Activated CD8-positive, alpha-beta memory T cell treated with anti-CD3 and anti-CD28 coated beads for 4 hours (primary cell): ENCODE results near the gene PTTG1.
A peak's percentile ranks its signal among the peaks of the same experiment; 100 is the strongest.

Experiments used
- DNase-seq, 2 donors: peaks; one replicate each; pipeline ENCODE4 v3.0.0-alpha.2; 2020; ENCODE audit warnings: low read depth in 2 of 2

Gene PTTG1

GRCh38 chr5:160453751-160454150 lies 32.1 kb downstream of the PTTG1 start:
- DNase-seq, result no peak

- DNase-seq, result no peak
Observed at GRCh38 chr5:160455600-160455999, 33.9 kb downstream of the PTTG1 start.

GRCh38 chr5:160456480-160457177 lies 35.0 kb downstream of the PTTG1 start:
- no peak for DNase-seq

- DNase-seq, result no peak
Observed at GRCh38 chr5:160457252-160457651, 35.6 kb downstream of the PTTG1 start.

- DNase-seq, result no peak
Observed at GRCh38 chr5:160458806-160459800, 37.4 kb downstream of the PTTG1 start.

- no peak for DNase-seq
Observed at GRCh38 chr5:160460377-160461049, 38.9 kb downstream of the PTTG1 start.

- no peak for DNase-seq
Observed at GRCh38 chr5:160461378-160461777, 39.7 kb downstream of the PTTG1 start.

GRCh38 chr5:160462167-160462566 lies 40.5 kb downstream of the PTTG1 start:
- no peak for DNase-seq

GRCh38 chr5:160463227-160463626 lies 41.6 kb downstream of the PTTG1 start:
- DNase-seq, result no peak

- DNase-seq, result no peak
Observed at GRCh38 chr5:160463740-160464465, 42.2 kb downstream of the PTTG1 start.

GRCh38 chr5:160464466-160464797 lies 42.8 kb downstream of the PTTG1 start:
- no peak for DNase-seq

- no peak for DNase-seq
Observed at GRCh38 chr5:160466116-160466515, 44.5 kb downstream of the PTTG1 start.

GRCh38 chr5:160466889-160467554 lies 45.4 kb downstream of the PTTG1 start:
- DNase-seq, result no peak

GRCh38 chr5:160467555-160468362 lies 46.1 kb downstream of the PTTG1 start:
- DNase-seq, result peak; percentile 56 to 66

GRCh38 chr5:160468363-160468975 lies 46.8 kb downstream of the PTTG1 start:
- DNase-seq, result no peak

- DNase-seq, result no peak
Observed at GRCh38 chr5:160469156-160470144, 47.8 kb downstream of the PTTG1 start.

- DNase-seq, result no peak
Observed at GRCh38 chr5:160470437-160471361, 49.0 kb downstream of the PTTG1 start.

GRCh38 chr5:160471761-160472160 lies 50.1 kb downstream of the PTTG1 start:
- DNase-seq, result no peak
